ENCODE results near the gene GREB1. TPM values are rescaled to one million over a fixed set of nuclear protein-coding genes. Genes with fewer than 3 reads are reported as not detected.

GREB1 gene
- total and polyA plus RNA-seq, 2 experiments from 2014 or later = 5.7 to 6.4 TPM

DNA sequence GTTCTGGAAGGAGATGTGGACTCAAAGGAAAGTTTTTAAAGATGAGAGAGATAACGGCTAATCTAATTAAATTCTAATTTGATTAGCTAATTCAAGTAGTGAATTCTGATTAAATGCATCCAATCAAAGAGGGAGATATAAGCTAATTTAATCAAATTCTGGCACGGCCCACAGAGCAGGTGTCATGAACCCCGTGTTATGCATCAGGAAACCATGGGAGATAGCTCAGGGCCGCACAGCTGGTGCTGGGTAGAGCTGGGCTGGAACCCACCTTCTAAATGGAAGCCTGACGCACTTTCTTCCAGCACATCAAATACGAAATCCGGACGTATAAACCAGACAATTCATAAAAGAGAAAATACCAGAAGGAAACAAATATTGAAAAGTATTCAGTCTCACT, 57.2 kb downstream of the GREB1 start:
- H3K9me2 ChIP-seq (replicated peaks; ENCODE audit: insufficient read depth) = no peaks in the 10 kb centered on the region
- H2AFZ ChIP-seq = no peak overlapping the region
- H4K20me1 ChIP-seq (ENCODE audit: insufficient read depth, poor library complexity, severe bottlenecking) = no peaks in the 10 kb centered on the region
- H3K79me2 ChIP-seq = no peaks in the 10 kb centered on the region
- H3K27ac ChIP-seq = no peak overlapping the region
- no peak overlapping the region for H3K4me2 ChIP-seq
- no peaks in the 10 kb centered on the region for H3K4me1 ChIP-seq (ENCODE audit: insufficient read depth)
- TF ChIP-seq EZH2 (IDR thresholded peaks at IDR 0.05; ENCODE audit: borderline replicate concordance) (no peak), EZH2phosphoT487 (IDR thresholded peaks at IDR 0.05; ENCODE audit: low read depth, severe bottlenecking, unreplicated experiment) (no peak)
- TF ChIP-seq, protein P1, sequence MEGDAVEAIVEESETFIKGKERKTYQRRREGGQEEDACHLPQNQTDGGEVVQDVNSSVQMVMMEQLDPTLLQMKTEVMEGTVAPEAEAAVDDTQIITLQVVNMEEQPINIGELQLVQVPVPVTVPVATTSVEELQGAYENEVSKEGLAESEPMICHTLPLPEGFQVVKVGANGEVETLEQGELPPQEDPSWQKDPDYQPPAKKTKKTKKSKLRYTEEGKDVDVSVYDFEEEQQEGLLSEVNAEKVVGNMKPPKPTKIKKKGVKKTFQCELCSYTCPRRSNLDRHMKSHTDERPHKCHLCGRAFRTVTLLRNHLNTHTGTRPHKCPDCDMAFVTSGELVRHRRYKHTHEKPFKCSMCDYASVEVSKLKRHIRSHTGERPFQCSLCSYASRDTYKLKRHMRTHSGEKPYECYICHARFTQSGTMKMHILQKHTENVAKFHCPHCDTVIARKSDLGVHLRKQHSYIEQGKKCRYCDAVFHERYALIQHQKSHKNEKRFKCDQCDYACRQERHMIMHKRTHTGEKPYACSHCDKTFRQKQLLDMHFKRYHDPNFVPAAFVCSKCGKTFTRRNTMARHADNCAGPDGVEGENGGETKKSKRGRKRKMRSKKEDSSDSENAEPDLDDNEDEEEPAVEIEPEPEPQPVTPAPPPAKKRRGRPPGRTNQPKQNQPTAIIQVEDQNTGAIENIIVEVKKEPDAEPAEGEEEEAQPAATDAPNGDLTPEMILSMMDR (IDR thresholded peaks at IDR 0.05; ENCODE audit: poor library complexity) = no peak
- no peak for DNase-seq (ENCODE audit: low spot score)
- no peak overlapping the region for H3K4me3 ChIP-seq
- 91% methylated on average over 8 of the region's 8 CpGs for WGBS (ENCODE audit: low lambda C conversion rate, missing lambda C conversion rate)
- no peaks in the 10 kb centered on the region for H3K36me3 ChIP-seq (replicated peaks; ENCODE audit: insufficient read depth, low read depth)
- H3K9me3 ChIP-seq (ENCODE audit: low read depth) = no peaks in the 10 kb centered on the region
- no peaks in the 10 kb centered on the region for H3K27me3 ChIP-seq

DNA sequence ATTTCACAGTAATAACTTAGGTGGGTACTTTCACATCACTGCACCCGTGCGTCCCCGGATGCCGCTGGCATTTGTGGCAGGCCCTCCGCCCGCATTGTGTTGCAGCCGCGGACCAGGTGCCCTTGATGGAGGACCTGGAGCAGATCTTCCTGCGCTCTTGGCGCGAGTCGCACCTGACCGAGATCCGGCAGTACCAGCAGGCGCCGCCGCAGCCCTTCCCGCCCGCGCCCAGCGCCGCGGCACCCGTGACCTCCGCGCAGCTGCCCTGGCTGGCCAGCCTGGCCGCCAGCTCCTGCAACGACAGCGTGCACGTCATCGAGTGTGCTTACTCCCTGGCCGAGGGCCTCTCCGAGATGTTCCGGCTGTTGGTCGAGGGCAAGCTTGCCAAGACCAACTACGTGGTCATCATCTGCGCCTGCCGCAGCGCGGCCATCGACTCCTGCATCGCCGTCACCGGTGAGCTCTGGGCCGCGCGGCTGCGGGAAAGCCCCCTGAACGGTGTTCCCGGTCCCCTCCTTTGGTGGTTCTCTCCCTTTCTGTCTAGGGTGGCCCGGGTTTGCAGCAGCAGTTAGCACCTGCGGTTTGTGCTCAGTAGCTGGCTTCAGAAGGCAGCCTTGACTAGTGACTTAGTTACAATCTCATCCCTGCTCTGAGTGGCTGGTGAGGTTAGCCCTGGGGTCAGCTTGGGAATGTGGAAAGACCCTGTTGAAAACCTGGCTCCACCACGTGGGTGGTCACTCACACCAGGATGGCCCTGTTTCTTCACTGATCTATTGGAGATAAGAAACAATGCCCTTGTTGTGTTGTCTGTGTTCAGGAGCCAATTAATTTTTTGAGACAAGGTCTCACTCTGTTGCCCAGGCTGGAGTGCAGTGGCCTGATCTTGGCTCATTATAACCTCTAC, 59.1 kb downstream of the GREB1 start:
- DNase-seq (ENCODE audit: low spot score) = no peak
- Histone ChIP-seq H3K27ac (no peak overlapping the region), H2AFZ (no peak overlapping the region), H3K27me3 (no peaks in the 10 kb centered on the region), H3K9me3 (ENCODE audit: low read depth) (no peaks in the 10 kb centered on the region), H3K4me3 (no peak overlapping the region), H3K4me1 (ENCODE audit: insufficient read depth) (no peaks in the 10 kb centered on the region), H3K36me3 (replicated peaks; ENCODE audit: insufficient read depth, low read depth) (no peaks in the 10 kb centered on the region), H3K9me2 (replicated peaks; ENCODE audit: insufficient read depth) (no peaks in the 10 kb centered on the region), H3K79me2 (no peaks in the 10 kb centered on the region), H4K20me1 (ENCODE audit: insufficient read depth, poor library complexity, severe bottlenecking) (no peaks in the 10 kb centered on the region), H3K4me2 (no peak overlapping the region)
- TF ChIP-seq EZH2phosphoT487 (IDR thresholded peaks at IDR 0.05; ENCODE audit: low read depth, severe bottlenecking, unreplicated experiment) (no peak), EZH2 (IDR thresholded peaks at IDR 0.05; ENCODE audit: borderline replicate concordance) (no peak)
- TF ChIP-seq, protein P1 (IDR thresholded peaks at IDR 0.05; ENCODE audit: poor library complexity) = no peak
- WGBS (ENCODE audit: low lambda C conversion rate, missing lambda C conversion rate) = 97% methylated on average over 53 of the region's 53 CpGs

DNA sequence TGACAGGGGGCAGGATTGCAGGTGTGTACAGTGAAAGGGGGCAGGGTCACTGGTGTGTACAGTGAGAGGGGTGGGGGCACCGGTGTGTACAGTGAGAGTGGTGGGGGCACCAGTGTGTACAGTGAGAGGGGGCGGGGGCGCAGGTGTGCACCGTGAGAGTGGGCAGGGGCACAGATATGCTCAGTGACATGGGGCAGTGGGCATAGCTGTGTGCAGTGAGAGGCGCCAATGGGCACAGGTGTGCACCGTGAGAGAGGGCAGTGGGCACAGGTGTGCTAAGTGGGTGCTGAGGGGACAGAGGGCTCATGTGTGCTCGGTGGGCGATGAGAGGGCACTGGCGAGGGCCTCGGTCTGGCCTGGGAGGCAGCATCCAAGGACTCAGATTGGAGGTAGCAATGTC, 63.0 kb downstream of the GREB1 start:
- no peak overlapping the region for H3K4me3 ChIP-seq
- no peak overlapping the region for H3K27ac ChIP-seq
- no peak for DNase-seq (ENCODE audit: low spot score)
- H3K36me3 ChIP-seq (replicated peaks; ENCODE audit: insufficient read depth, low read depth) = no peaks in the 10 kb centered on the region
- H3K27me3 ChIP-seq = no peaks in the 10 kb centered on the region
- whole genome bisulfite sequencing (ENCODE audit: low lambda C conversion rate, missing lambda C conversion rate) = 100% methylated on average over 6 of the region's 10 CpGs
- H3K4me2 ChIP-seq = no peak overlapping the region
- H2AFZ ChIP-seq = no peak overlapping the region
- H3K9me3 ChIP-seq (ENCODE audit: low read depth) = no peaks in the 10 kb centered on the region
- H4K20me1 ChIP-seq (ENCODE audit: insufficient read depth, poor library complexity, severe bottlenecking) = no peaks in the 10 kb centered on the region
- H3K79me2 ChIP-seq = no peaks in the 10 kb centered on the region
- TF ChIP-seq EZH2 (IDR thresholded peaks at IDR 0.05; ENCODE audit: borderline replicate concordance) (no peak), EZH2phosphoT487 (IDR thresholded peaks at IDR 0.05; ENCODE audit: low read depth, severe bottlenecking, unreplicated experiment) (no peak)
- TF ChIP-seq, protein P1 (IDR thresholded peaks at IDR 0.05; ENCODE audit: poor library complexity) = no peak
- H3K9me2 ChIP-seq (replicated peaks; ENCODE audit: insufficient read depth) = no peaks in the 10 kb centered on the region
- H3K4me1 ChIP-seq (ENCODE audit: insufficient read depth) = no peaks in the 10 kb centered on the region

Data from hepatocyte (in vitro differentiated cells).